Adrenal gland (tissue), 12 donors: Measurements from ENCODE around the gene OXT. TPM values are rescaled to one million over a fixed set of nuclear protein-coding genes. Genes with fewer than 3 reads are reported as not detected.

Experiments
- DNase-seq, 7 donors: peaks; one replicate each; pipeline ENCODE4 v3.0.0-alpha.2; 2019 to 2020
- H3K27ac ChIP-seq, 5 donors: fragments of 200-600 bp; sonication (generic) in 4 of 5; 1 replicate in 3 of 5; 2 replicates in 2 of 5; pipeline versions ENCODE4 v1.5.1 to v1.8.0; 2016 to 2020; ENCODE audit warnings: mild to moderate bottlenecking in 1 of 5
- H3K27me3 ChIP-seq: fragments of 200-600 bp; 2 replicates; pipeline ENCODE4 v1.8.0; 2021
- H3K36me3 ChIP-seq, 2 donors: fragments of 200-600 bp; replicated peaks in 1 of 2; 1 replicate in 1 of 2; 2 replicates in 1 of 2; pipeline versions ENCODE4 v1.5.1 to v1.8.0; 2018 to 2022
- H3K4me1 ChIP-seq, 2 donors: fragments of 200-600 bp; replicated peaks in 1 of 2; 1 replicate in 1 of 2; 2 replicates in 1 of 2; pipeline versions ENCODE4 v1.5.1 to v1.8.0; 2018 to 2021
- H3K4me3 ChIP-seq, 4 donors: fragments of 200-600 bp; sonication (generic) in 3 of 4; one replicate each; pipeline ENCODE4 v1.5.1; 2016 to 2018
- H3K9me3 ChIP-seq, 3 donors: fragments of 200-600 bp; sonication (generic) in 1 of 3; replicated peaks in 1 of 3; 1 replicate in 2 of 3; 2 replicates in 1 of 3; pipeline versions ENCODE4 v1.5.1 to v1.8.0; 2016 to 2021
- POLR2A ChIP-seq, 2 donors: fragments of 450-650 bp; IDR thresholded peaks; one replicate each; pipeline ENCODE4 v1.6.1; 2017; ENCODE audit warnings: antibody characterized with exemption in 2 of 2, mild to moderate bottlenecking in 2 of 2, moderate library complexity in 1 of 2
- WGBS, 4 donors: extraction: QIAGEN DNeasy Blood & Tissue Kit in 2 of 4; methylation state at CpG; one replicate each; pipeline versions ENCODE4 v1.1.5 to v1.1.7; 2013 to 2017; 5-methylcytosine and 5-hydroxymethylcytosine counted together
- intact Hi-C, 2 donors: fragments of 100-400 bp; cut with DNase I; formaldehyde crosslinking; loops; one replicate each; pipeline versions ENCODE4 v1.14.1 to v1.15.0; 2022 to 2023
- polyA plus RNA-seq, 3 donors: library from polyadenylated mRNA; stranded (reverse); fragments of 200-250 nt in 2 of 3; fragments of 350-450 nt in 1 of 3; fragmentation: Illumina TruSeq in 1 of 3; extraction: RNeasy Lipid Tissue Mini Kit (QIAGEN cat#74804) in 1 of 3; gene quantifications; one replicate each; pipeline ENCODE4 v1.2.3, GENCODE V29; 2013 to 2014
- total RNA-seq, 9 donors: library from RNA; depleted of rRNA in 4 of 9; stranded (reverse); fragments of >200 nt in 4 of 9; fragments of 120-200 nt in 1 of 9; fragmentation: NEBNext Ultra II Directional in 1 of 9; extraction: Animal tissue kit (Norgen Biotek cat#: 25700) in 1 of 9; gene quantifications; one replicate each; pipeline versions ENCODE4 v1.1.0 to v1.2.4, GENCODE V29; 2013 to 2023
- TF ChIP-seq, protein P1 (sequence below), 6 experiments: fragments of 450-650 bp in 4 of 6; fragments of 200-600 bp in 2 of 6; sonication (generic) in 1 of 6; IDR thresholded peaks; 1 replicate in 5 of 6; 2 replicates in 1 of 6; pipeline versions ENCODE4 v1.5.1 to v1.8.0; 2016 to 2021; ENCODE audit warnings: antibody characterized with exemption in 6 of 6, mild to moderate bottlenecking in 2 of 6, moderate library complexity in 1 of 6
- donor health status: healthy with polysubstance abuse.
- donor health status: Bipolar disorder and iron deficiency.
- donor health status: DM: yes; HTN: yes; CAD: no.
- donor health status: DM: no; HTN: no; CAD: no.
- donor health status: DM: no; HTN: no; CAD: no.
- donor health status: DM: yes; HTN: yes; CAD: no.

OXT gene
- total and polyA plus RNA-seq, 12 donors: 0.47 to 20.5 (median 1.2) TPM; not detected in 4

DNA sequence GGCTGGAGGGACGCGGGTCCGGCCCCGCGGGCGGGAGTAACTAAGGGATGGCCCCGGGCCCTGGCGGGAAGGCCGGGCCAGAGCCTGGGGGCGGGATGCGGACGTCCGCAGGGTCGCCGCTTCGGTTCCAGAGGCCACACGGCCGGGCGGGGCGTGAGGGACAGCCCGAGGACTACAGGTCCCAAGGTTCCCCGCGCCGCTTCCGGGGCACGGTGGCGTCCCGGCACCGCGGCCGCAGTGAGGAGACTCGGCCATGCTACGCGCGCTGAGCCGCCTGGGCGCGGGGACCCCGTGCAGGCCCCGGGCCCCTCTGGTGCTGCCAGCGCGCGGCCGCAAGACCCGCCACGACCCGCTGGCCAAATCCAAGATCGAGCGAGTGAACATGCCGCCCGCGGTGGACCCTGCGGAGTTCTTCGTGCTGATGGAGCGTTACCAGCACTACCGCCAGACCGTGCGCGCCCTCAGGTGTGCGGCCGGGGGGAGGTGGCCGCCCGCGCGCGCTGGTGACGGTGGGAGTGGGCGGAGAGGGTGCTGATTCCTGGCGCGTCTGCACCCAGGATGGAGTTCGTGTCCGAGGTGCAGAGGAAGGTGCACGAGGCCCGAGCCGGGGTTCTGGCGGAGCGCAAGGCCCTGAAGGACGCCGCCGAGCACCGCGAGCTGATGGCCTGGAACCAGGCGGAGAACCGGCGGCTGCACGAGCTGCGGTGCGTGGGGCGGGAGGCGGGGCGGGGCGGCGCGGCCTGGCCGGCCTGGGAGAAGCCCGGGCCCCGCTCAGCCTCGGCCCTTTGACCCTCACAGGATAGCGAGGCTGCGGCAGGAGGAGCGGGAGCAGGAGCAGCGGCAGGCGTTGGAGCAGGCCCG is 25.4 kb upstream of the OXT start, which contains the start of gene MRPS26:
Gene MRPS26, plus strand, starts transcription at position 237 of the 861 bp plus-strand sequence. Its CDS starts 17 bp downstream, at position 254.
- Histone ChIP-seq H3K27me3 (no peaks in the 10 kb centered on the region), H3K27ac (peak within 1 kb of the TSS; percentile 85 to 95 (median 89)), H3K36me3 (peaks cover 0 to 27% of the 10 kb centered on the region in 2 donors), H3K4me1 (peaks cover 4 to 20% of the 10 kb centered on the region in 2 donors), H3K4me3 (peak within 1 kb of the TSS; percentile 67 to 97 (median 82)), H3K9me3 (no peaks in the 10 kb centered on the region)
- intact Hi-C loops: no loop called here
- peak in 1 of 2 donors; percentile 66 for TF ChIP-seq POLR2A (IDR thresholded peaks at IDR 0.05)
- TF ChIP-seq, protein P1, sequence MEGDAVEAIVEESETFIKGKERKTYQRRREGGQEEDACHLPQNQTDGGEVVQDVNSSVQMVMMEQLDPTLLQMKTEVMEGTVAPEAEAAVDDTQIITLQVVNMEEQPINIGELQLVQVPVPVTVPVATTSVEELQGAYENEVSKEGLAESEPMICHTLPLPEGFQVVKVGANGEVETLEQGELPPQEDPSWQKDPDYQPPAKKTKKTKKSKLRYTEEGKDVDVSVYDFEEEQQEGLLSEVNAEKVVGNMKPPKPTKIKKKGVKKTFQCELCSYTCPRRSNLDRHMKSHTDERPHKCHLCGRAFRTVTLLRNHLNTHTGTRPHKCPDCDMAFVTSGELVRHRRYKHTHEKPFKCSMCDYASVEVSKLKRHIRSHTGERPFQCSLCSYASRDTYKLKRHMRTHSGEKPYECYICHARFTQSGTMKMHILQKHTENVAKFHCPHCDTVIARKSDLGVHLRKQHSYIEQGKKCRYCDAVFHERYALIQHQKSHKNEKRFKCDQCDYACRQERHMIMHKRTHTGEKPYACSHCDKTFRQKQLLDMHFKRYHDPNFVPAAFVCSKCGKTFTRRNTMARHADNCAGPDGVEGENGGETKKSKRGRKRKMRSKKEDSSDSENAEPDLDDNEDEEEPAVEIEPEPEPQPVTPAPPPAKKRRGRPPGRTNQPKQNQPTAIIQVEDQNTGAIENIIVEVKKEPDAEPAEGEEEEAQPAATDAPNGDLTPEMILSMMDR (IDR thresholded peaks at IDR 0.05): no peak
- peak; percentile 90 to 95 (median 92) for DNase-seq
- 0 to 1% (median 0%) methylated on average over 4 to 104 of the region's 104 CpGs for WGBS, 4 donors

DNA sequence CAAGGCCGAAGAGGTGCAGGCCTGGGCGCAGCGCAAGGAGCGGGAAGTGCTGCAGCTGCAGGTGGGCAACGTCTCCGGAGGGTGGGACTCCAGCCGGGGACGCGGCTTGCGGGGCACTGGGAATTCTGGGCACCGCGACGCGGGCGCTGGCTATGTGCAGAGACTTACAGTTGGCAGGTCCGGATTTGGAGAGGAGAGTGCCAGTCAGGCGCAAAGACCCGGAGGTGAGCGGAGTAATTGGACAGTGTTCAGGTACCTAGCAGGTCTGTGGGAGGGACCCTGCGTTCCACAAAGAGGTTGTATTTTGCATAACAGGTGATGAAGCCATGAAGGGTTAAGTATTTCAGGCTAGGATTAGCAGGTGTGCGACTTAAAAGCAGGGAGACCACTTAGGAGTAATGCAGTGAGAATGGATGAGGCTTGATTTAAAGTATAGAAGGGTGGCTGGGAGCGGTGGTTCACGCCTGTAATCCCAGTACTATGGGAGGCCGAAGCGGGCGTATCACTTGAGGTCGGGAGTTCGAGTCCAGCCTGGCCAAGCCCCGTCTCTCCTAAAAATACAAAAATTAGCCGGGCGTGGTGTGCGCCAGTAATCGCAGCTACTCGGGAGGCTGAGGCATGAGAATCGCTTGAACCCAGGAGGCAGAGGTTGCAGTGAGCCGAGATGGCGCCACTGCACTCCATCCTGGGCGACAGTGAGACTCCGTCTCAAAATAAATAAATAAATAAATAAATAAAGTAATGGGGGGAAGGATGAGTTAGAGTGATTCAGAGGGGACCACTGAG is 24.6 kb upstream of the OXT start:
- DNase-seq: peak in 2 of 7 donors; percentile 25 to 62
- Histone ChIP-seq H3K4me1 (peaks cover 4 to 20% of the 10 kb centered on the region in 2 donors), H3K36me3 (peaks cover 0 to 27% of the 10 kb centered on the region in 2 donors), H3K27me3 (no peaks in the 10 kb centered on the region), H3K27ac (peak overlapping the region in 3 of 5 donors; percentile 89 to 95 (median 94)), H3K9me3 (no peaks in the 10 kb centered on the region), H3K4me3 (peak overlapping the region; percentile 67 to 97 (median 82))
- TF ChIP-seq, protein P1 (IDR thresholded peaks at IDR 0.05): no peak
- no peak for TF ChIP-seq POLR2A (IDR thresholded peaks at IDR 0.05)
- intact Hi-C loops: no loop called here
- 40 to 66% (median 42%) methylated on average over 24 to 39 of the region's 39 CpGs for WGBS, 4 donors

DNA sequence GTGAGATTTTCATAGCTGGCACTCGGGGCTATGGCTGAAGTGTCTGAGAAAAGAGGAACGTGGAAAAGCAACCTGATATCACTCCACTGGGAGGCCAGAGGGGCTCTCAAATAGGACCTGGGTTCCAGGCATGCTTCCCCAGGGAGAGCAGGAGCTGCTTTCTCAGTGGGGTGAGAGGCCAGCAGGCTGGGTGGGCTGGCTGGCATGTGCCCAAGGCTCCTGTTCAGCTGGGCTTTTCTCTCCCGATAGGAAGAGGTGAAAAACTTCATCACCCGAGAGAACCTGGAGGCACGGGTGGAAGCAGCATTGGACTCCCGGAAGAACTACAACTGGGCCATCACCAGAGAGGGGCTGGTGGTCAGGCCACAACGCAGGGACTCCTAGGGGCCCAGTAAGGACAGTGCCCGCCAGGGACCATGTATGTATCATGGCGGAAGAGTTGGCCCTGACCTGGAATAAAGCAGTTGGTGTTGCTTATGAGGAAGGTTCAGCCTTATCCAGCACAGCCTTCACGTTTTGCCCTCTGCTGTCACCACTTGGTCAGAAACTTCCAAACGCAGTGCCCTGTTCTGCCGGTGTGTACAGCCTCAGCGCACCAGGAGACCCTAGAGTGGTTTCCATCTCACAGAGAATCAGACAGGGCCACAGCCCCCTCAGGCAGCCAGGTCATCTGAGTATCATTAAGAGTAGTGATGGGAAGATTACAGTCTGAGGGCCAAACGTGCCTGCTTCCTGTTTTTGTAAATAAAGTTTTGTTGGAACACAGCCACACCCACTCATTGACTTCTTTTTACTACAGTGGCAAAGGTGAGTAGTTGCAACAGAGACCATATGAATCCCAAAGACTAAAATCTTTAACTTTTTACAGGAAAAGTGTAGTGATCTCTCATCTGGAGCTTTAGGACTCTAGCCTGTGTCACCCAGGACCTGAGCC is 23.7 kb upstream of the OXT start:
- Histone ChIP-seq H3K27me3 (no peaks in the 10 kb centered on the region), H3K27ac (no peak overlapping the region), H3K9me3 (no peaks in the 10 kb centered on the region), H3K4me3 (no peak overlapping the region), H3K36me3 (peaks cover 0 to 27% of the 10 kb centered on the region in 2 donors), H3K4me1 (peaks cover 4 to 20% of the 10 kb centered on the region in 2 donors)
- WGBS, 4 donors: 73 to 86% (median 83%) methylated on average over 9 to 14 of the region's 14 CpGs
- TF ChIP-seq, protein P1 (IDR thresholded peaks at IDR 0.05): no peak
- TF ChIP-seq POLR2A (IDR thresholded peaks at IDR 0.05): no peak
- intact Hi-C loops: no loop called here
- DNase-seq: peak in 1 of 7 donors; percentile 37
